ENCODE data around the gene GIMD1.
"Not testable (repeated sequence)": the region's sequence is repeated elsewhere in the genome, so short reads cannot be mapped to it uniquely, and the experiment has no call there.

The GIMD1 gene

DNA sequence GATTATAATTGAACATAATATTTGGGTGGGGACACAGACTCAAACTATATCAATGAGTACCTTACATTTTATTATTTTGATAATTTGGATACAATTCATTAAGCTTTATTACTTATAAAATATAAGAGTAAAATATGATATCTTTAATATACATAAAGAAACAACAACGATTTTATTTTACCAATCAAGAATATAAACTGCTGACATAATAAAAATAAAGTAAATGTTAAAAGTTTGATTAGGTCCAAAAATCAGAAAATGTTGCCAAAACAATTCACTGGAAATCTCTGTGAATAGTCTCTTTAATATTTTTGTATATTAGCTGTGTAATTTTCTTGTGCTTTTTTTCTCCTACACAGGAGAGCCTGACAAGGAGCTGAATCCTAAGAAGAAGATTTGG is 21.4 kb downstream of the GIMD1 start:
- no peak for DNase-seq

DNA sequence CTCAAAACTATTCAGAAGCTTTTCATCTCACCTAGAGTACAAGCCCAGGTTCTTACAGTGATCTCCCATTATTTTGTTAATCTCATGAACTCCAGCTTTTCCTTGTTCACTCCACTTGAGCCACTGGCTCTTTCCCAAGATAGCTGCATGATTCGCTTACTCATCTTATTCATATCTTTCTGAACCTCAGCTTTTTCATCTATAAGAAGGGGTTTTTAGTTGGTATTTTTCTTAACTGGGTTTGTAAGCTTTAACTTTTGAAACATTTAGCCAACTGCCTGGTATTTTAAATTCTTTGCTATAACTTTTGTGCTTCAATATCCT is 24.0 kb downstream of the GIMD1 start:
- DNase-seq, result no peak

DNA sequence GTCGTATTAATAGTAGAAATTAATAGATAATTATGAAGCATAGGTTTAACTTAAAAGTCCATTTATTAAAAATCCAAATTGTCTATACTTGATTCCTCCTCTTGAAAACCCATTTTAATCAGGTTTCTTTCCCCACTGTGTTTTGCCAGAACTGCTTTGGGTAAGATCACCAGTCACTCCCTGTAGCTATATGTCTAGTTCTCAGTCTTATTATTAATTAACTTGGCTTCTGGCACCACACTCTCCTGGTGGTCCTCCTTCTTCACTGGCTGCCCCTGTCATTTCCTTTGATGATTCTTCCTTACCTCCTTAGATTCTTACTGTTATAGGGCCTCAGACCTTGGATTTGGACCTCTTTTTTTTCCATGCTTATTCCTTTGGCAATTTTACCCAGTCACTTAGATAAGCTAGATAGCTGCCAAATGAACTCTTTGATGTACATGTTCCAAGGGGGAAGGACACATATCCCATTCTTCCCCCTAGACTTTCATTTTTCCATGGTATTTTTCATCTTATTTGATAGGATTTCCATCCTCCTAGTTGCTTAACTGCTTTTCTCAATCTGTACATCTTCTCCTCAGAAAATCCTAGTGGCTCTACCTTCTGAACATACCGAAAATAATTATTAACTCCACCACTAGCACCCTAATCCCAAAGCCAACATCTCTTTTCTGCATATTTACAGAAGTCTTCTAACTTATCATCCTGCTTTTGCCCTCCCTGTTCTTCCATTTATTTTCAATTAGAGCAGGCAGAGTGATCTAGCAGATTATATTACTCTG is 24.5 kb downstream of the GIMD1 start:
- DNase-seq, result no peak

DNA sequence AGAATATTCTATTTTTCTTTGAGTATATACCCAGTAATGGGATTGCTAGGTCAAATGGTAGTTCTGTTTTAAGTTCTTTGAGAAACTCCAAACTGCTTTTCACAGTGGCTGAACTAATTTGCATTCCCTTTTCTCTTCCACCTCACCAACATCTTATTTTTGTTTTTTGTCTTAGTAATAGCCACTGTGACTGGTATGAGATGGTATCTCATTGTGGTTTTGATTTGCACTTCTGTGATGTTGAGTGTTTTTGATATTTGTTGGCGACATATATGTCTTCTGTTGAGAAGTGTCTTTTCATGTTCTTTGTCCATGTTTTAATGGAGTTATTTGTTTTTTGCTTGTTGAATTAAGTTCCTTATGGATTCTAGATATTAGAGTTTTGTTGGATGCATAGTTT is 27.8 kb downstream of the GIMD1 start:
- no peak for DNase-seq

DNA sequence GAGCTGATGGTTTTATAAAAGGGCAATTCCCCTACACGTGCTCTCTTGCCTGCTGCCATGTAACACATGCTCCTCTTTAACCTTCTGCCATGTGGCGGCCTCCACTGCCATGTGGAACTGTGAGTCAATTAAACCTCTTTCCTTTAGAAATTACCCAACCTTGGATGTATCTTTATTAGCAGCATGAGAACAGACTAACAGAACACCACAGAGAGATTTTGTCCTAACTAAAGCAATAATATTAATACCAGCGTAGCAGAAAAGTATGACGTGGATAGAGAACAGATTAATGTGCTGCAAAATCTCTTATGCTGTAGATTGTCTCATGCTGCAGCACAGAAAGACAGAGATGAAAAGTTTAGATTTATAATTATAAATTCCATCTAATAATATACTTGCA is 29.1 kb downstream of the GIMD1 start:
- no peak for DNase-seq

DNA sequence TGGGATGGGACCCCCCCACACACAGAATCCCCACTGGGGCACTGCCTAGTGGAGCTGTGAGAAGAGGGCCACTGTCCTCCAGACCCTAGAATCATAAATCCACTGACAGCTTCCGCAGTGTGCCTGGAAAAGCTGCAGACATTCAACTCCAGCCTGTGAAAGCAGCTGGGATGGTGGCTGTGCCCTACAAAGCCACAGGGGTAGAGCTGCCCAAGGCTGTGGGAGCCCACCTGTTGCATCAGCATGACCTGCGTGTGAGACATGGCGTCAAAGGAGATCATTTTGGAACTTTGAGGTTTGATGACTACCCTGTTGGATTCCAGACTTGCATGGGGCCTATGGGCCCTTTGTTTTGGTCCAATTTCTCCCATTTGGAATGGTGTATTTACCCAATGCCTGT is 29.9 kb downstream of the GIMD1 start:
- no peak for DNase-seq

DNA sequence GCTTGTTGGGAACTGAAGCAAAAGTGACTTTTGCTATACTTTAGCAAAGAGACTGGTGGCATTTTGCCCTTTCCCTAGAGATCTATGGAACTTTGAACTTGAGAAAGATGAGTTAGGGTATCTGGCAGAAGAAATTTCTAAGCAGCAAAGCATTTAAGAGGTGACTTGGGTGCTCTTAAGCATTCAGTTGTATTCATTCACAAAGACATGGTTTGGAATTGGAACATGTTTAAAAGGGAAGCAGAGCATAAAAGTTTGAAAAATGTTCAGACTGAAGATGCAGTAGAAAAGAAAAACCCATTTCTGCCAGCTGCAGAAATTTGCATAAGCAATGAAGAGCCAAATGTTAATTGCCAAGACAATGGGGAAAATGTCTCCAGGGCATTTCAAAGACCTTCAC is 30.7 kb downstream of the GIMD1 start:
- DNase-seq, result no peak

DNA sequence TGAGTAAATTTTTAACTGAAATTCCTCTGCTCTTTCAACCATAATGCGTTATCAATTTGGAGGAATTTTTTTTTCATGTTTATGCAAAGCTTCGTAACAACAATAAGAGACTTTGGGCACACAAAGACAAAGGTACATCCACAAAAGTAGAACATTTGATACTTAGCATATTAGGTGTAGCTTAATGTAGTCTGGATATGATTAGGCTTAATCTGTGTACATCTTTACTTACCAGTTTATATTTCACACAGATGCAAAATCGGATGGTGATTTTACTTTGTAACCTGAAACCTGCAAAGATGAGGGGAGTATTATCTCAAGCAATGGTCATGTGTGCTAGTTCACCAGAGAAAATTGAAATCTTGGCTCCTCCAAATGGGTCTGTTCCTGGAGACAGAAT is 32.0 kb downstream of the GIMD1 start:
- no peak for DNase-seq

DNA sequence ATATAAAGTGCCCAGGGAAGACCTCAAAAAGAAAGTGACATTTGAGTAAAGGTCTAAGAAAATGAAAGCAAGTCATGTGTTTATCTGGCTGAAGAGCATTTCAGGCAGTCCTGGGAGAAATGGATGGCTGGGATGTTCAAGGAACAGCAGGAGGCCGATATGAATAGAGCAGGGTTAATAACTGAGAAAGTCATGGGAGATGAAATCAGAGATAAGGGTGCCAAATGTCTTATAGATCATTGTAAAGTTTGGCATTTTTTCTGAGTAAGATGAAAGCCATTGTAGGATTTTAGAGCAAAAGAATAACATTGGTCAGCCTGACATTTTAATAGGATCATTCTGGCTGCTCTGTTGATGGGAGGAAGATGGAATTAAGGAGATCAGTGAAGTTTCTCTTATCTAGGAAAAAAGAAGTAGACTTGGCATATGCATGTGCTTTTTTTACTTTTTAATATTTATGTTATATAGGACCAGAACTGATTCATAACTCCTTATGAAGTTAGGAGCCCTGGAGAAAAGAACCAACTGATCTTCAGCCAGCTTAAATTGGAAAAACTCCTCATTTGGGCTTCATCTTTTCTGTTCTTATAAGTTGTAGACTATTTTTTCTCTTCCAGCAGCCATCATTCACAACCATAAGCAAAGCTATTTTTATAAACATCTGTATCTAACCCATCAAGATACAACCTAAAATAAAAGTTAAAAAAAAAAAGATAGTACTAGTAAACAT is 33.7 kb downstream of the GIMD1 start:
- DNase-seq, result no peak

DNA sequence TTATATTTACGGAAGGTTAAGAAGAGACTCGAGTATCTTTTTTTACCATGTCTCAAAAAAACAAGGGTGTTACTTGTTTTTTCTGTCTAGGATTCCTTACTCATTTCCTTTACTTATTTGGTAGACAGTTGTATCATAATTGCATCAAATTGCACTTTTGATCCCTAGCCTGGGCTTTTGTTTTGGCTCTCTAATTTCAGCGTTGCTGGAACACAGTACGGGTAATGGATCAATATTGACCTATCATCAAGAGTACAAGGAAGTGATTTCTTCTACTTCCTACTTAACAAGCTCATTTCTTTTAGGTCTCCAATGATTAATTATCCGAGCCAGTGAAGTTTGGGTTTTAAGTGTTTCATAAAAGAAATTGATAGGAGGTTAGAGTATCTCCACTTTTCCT is 35.4 kb downstream of the GIMD1 start:
- DNase-seq, result no peak

DNA sequence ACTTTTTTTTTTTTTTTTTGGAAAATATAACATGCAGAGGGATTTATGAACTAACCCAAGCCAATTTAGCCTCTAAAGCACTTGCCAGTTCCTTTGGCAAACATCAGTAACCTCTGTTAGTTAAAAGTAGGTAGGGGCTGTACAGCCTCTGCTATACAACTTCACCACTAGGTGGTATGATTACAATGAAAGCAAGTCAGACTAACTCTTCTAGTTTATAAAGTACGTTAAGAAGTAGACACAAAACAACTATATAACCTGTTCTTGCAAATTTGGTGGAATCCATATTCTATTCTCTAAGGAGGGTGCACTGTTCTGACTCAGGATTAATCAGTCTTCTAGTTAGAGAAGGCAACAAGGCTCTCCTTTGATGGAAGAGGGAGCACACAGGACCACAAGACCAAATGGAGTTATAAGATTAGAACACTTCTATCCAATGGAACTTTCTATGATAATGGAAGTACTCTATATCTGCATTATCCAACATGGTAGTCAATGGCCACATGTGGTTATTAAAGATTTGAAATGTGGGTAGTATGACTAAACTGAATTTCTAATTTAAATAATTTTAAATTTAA is 39.4 kb downstream of the GIMD1 start:
- DNase-seq, result no peak

DNA sequence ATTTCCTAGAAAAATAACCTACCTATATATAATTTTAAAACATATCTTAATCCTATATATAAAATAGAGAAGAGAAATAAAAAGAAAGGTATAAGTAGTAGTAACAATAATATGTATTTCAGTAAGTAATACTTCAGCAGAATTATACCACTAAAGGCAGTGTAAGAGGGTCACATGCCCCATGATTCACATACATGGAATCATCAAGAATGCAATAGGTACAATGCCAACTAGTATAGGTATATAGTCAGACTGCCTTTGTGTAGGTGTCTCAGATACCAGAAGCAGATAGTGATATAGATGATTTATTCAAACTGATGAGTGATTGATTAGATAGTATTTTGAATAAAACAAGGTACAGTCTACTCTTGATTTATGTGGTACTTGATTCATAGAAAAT is 42.8 kb downstream of the GIMD1 start:
- no peak for DNase-seq

DNA sequence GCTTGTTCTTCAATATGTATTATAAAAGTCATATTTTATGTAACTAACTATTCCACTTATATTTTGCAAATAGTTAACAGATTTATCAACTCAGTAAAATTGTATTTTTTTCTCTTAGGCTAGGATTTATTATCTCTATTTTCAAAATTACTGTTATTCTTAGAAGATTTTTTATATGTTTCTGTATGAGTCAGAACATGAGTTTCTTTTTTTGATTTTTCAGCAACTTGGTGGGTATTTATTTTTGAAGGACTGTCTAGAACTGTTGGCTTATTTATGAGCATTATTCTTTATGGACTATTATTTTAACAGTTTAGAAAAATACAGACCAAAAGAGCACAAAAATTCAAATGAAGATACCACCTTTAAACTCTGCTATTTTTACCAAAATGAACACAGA is 45.5 kb downstream of the GIMD1 start:
- no peak for DNase-seq

DNA sequence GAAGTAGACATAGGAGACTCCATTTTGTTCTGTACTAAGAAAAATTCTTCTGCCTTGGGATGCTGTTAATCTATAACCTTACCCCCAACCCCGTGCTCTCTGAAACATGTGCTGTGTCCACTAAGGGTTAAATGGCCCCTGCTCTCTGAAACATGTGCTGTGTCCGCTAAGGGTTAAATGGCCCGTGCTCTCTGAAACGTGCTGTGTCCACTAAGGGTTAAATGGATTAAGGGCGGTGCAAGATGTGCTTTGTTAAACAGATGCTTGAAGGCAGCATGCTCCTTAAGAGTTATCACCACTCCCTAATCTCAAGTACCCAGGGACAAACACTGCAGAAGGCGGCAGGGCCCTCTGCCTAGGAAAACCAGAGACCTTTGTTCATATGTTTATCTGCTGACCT is 46.8 kb downstream of the GIMD1 start:
- DNase-seq, result not testable (repeated sequence)

DNA sequence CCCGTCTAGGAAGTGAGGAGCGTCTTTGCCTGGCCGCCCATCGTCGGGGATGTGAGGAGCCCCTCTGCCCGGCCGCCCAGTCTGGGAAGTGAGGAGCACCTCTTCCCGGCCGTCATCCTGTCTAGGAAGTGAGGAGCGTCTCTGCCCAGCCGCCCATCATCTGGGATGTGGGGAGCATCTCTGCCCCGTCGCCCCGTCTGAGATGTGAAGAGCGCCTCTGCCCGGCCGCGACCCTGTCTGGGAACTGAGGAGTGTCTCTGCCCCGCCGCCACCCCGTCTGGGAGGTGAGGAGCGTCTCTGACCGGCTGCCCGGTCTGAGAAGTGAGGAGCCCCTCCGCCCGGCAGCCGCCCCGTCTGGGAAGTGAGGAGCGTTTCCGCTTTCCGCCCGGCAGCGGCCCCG is 47.4 kb downstream of the GIMD1 start:
- not testable (repeated sequence) for DNase-seq

DNA sequence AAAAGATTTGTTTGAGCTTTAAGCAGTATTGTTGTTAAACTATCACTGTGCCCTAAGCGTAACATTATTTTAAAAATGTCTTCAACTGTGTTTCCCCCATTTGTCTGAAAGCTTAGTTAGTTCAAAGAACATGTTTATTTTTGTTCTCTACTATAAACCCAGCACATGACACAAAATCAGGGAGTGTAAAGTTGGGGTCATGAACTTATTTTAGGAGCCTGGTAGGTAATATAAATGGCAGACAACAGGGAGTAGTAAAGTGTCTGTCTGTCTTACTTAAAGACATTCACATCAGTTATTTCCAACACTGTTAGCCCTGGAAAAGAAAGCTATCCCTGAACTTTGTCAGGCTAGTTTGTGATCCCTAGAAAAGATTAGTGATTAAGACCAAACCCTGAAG is 48.3 kb downstream of the GIMD1 start:
- no peak for DNase-seq

DNA sequence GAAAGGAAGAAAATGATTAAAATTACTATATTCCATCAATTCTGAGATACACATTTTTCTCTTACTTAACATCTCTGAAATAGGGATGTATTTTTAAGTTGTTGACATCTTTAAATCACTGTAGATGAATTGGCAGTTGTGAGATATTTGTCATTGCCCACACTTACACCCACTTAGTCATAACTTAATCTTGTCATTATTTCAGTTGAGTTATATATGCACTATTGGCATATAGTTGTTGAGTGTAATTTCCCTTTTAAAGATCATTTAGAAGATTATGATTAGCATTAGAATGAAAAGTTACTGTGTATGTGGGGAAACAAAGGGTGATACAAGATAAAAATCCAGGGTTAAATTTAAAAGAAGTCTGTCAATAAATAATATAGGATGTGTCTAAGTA is 50.1 kb downstream of the GIMD1 start:
- DNase-seq, result no peak

DNA sequence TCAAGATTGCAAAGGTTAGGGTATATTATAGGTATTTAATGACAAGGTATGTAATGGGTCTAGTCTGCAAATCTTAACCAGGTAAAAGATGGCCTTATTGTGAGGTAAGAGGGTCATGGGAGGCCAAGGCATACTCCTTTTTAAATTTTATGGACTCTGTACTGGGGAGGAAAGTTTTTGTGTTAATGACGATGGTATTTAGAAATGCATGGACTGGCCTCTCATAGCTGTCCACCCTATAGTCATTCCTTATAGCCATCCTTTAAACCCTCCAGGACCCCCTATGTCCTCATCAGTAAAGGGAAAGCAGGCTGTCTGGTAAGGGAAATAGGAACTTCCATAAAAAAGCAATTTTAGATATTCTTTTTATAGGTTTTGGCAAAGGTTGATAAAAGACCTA is 50.8 kb downstream of the GIMD1 start:
- no peak for DNase-seq

DNA sequence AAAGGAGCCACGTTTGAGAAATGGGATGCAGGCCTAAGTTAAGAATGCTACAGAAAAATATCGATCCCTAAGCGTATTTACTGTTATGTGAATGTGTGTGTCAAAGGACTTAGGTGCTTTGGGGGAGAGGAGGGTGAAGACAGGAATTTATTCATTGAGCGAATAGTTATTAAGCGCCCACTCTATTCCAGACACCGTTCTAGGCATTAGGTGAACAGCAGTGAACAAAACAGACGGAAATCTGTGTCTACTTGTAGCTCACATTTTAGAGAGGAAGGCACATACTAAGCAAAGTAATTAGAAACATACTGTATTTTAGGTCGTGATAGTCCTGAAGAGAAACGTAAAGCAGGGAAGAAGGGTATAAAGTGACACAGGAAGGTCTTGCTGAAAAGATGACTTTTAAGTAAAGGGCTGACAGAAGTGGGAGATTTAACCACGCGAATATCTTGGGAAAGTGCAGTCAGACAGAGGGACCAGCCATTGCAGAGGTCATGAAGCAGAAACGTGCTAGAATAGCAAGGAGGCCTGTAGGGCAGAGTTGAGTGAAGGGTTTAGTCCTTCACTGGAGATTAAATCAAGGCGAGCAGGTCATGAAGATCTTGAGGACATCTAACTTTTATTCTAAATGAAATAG is 51.7 kb downstream of the GIMD1 start:
- DNase-seq, result no peak

DNA sequence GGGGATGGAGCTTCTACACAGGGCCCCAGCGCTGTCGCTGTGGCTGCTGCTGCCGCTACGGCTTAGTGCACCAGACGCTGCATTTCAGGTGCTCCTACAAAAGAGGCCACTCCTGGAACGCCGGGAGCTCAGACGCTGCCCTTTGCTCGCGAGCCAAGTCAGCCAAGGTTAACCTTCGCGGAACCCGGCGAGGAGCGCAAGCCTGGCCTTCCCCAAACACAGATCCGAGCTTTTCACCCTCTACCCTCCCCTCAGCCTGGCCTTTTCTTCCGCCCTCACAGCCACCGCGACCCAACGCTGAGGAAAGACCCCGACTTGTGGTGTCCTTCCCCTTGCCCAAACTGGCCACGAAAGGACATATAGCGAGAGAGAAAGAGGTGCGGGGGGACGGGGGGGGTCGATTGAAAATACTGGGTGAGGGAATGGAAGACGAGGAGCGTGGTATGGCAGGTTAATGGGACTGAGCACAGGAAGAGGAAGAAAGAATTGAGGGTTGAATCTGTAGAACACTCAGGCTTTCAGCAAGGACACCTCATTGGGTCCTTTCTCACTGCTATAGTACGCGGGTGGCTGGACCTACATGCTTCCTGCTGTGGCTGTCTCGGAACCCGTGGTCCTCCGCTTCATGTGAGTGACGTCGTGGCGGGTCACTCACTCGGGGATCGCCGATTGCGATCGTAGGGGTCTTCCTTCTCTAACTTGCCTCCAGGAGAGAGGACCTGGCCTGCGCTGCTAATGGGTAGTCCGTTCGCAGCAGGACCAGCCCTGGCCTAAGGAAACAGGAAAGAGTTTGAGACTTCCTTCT is 52.4 kb downstream of the GIMD1 start, which contains the start of the genes AIMP1 and TBCK:
AIMP1 (plus strand) TSS at position 583 of the 805 bp plus-strand sequence. CDS start 8,460 bp downstream, outside the sequence.
TBCK (minus strand) TSS at position 242 of the 805 bp plus-strand sequence. CDS start 7,249 bp downstream, outside the sequence.
- peak; percentile 83 for DNase-seq

DNA sequence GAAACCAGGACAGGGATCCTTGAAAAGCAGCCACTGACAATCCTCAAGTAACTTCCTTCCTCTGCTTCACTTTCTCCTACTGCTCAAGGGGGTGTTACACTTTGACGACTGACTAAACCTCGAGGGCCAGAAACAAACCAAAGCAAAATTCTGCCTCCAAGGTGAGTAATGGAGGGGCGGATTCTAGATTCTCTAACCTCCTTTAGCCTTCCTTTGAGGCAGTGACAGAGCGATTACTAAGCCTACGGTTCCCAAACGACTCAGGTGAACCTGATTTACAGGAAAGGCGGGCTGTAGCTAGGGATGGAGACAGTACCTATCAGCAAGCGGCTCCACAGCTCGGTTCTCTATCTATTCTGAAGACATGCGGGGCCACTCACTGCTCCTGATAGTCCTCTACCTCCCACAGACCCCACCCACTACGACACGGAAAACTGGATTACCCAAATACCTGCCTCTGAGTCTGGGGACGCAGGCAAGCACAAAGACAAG is 53.1 kb downstream of the GIMD1 start:
- peak; percentile 40 for DNase-seq

DNA sequence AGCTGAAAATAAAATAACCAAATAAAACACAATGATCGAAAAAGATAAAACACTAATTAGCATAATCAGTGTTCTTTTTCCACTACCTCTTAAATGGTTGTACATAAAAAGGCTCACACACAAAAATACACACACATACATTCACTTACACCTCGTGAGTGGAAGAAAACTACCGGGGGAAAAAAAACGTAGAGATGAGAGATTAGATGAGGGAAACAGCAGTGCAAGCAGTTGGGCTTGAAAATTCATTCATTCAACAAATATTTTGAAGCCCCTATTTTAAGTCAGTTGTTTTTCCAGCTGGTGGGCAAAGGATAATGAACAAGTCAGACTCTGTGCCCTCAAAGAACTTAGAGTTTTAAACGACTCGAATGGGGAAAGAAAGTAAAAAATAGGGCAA is 53.6 kb downstream of the GIMD1 start:
- no peak for DNase-seq
